MV-4-11 (cell line): ENCODE measurements around the gene COA3.

ENCODE experiments used
- DNase-seq: peaks from one replicate; lab custom pipeline; 2025; lab: John Stamatoyannopoulos, UW

Gene COA3

DNA sequence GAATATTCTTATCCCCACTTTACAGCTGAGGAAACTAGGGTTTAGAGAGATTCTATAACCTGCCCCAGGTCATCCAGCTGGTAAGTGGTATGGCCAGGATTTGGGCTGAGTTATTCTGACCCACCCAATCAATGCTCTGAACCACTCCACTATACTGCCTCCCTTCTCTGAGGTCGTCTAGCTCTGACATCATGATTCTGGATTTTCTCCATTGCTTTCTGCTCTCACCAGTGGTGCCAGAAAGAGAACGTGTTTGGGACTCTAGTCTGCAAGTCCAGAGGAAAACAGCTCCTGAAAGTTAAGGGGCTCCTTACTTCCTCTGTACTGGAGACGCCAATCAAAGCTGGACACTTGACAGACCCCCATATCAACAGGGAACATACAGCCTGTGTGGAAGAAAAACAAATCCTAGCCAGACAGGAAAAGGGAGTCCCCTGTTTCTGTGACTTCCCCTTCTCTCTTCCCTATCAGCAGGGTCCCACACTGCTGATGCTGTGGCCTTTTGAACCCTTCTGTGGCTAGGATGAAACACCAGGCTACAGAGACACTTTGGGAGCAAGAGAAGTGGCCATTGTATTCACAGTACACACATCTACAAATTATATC lies 47.7 kb downstream of the COA3 start:
- DNase-seq: peak; percentile 74

DNA sequence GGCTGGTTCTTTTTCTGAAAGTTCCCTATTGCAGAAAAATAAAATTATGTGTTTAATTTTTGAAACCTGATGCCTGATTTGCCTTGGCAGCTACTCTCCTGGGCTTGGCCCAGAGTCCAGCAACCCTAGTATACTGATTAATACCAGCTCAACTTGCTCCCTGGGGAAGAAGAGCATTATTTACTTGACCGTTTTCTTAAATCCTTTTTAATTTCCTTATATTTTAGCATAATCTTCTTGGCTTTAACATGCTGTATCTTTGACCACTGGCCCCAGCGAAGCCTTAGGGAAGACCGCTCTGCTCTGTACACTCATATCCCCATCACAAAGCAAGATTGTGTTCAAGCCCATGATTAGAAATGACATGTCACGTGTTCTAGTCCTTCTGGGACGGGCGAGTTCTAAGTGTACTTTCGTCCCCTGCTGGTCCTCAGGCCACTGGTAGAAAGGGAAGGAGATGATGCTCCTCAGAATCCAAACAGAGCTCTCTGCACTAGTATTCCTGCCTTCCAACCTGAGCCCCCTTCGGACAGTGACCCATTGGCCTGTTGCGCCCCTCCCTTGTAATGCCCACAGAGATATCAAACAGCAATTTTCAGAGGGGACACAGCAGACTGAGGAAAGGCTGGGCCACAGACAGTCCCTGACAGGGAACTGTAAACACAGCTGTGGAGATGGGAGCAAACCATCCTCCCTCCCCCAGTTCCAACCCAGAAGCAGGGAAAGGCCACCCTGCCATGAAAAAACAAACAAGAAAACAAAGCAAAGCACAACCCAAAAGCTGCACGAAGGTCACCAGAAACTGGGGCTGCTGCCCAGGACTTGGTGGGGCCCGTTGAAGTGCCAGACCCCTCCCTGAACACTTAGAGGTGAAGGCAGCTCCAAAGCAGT lies 49.4 kb downstream of the COA3 start:
- DNase-seq: no peak

DNA sequence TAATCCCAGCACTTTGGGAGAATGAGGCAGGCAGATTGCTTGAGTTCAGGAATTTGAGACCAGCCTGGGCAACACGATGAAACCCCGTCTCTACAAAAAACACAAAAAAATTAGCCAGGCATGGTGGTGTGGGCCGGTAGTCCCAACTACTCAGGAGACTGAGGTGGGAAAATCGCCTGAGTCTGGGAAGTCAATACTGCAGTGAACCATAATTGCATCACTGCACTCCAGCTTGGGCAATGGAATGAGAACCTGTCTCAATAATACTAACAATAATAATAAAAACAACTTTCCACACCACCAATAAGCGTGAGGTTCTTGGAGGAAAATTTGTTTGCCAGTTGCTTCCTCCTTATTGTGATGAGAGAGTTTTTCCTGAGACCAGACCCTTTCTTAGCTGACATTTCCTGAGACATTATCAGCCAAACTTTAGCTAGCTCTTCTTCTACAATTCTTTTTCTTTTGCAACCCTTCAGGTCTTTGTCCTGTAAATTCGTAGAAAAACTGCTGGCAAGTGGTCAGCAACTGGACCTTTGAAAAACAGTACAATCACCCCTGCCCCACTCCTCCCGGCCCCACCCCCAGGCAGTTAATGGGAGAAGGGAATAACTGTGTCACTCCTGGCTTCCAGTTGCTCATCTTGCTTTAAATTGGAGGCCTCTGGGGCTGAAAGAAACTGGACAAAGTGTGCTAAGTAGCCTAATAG lies 50.1 kb downstream of the COA3 start:
- no peak for DNase-seq
